HepG2 (cell line): Measurements from ENCODE around the gene ZNF605. TPM values are rescaled to one million over a fixed set of nuclear protein-coding genes. Genes with fewer than 3 reads are reported as not detected.
A peak's percentile ranks its signal among the peaks of the same experiment; 100 is the strongest.

Experiments
- ARNT2 ChIP-seq: sonication (generic); formaldehyde crosslinking; IDR thresholded peaks from 2 replicates; pipeline ENCODE4 v1.8.0; 2022; ENCODE audit warnings: mild to moderate bottlenecking, low read depth, missing genetic modification reagents, moderate library complexity
- CBFB ChIP-seq: sonication (generic); formaldehyde crosslinking; IDR thresholded peaks from 2 replicates; pipeline ENCODE4 v1.4.0; 2020; ENCODE audit warnings: missing genetic modification reagents
- DNMT3B ChIP-seq: conservative IDR thresholded peaks from 2 replicates; pipeline ENCODE4 v1.6.1; 2016; ENCODE audit warnings: missing biosample characterization, control low read depth
- HMGXB3 ChIP-seq: sonication (generic); formaldehyde crosslinking; IDR thresholded peaks from 2 replicates; pipeline ENCODE4 v1.4.0; 2020; ENCODE audit warnings: missing genetic modification reagents, borderline replicate concordance
- HOXA5 ChIP-seq: sonication (generic); formaldehyde crosslinking; IDR thresholded peaks from 2 replicates; pipeline ENCODE4 v1.4.0; 2020; ENCODE audit warnings: missing genetic modification reagents
- MTA1 ChIP-seq: sonication (generic); formaldehyde crosslinking; IDR thresholded peaks from 2 replicates; pipeline ENCODE4 v1.4.0; 2020; ENCODE audit warnings: missing genetic modification reagents, mild to moderate bottlenecking, borderline replicate concordance
- PATZ1 ChIP-seq: sonication (generic); formaldehyde crosslinking; IDR thresholded peaks from 2 replicates; pipeline ENCODE4 v1.4.0; 2020; ENCODE audit warnings: missing genetic modification reagents
- PHF5A ChIP-seq: IDR thresholded peaks from one replicate; pipeline ENCODE4 v1.6.1; 2018; ENCODE audit warnings: low read depth, missing genetic modification reagents; ENCODE audit not compliant: unreplicated experiment
- POLR2G ChIP-seq: fragments of 200-400 bp; formaldehyde crosslinking; IDR thresholded peaks from 2 replicates; pipeline ENCODE4 v1.6.1; 2018; ENCODE audit warnings: mild to moderate bottlenecking, low read depth, low read length, moderate library complexity
- REPIN1 ChIP-seq: sonication (generic); formaldehyde crosslinking; IDR thresholded peaks from 2 replicates; pipeline ENCODE4 v1.8.0; 2022; ENCODE audit warnings: missing genetic modification reagents, low read depth, mild to moderate bottlenecking, borderline replicate concordance
- SAFB2 ChIP-seq: sonication (generic); formaldehyde crosslinking; IDR thresholded peaks from 2 replicates; pipeline ENCODE4 v1.5.1; 2020; ENCODE audit warnings: missing genetic modification reagents, low read depth, mild to moderate bottlenecking, borderline replicate concordance
- ZIK1 ChIP-seq: sonication (generic); formaldehyde crosslinking; IDR thresholded peaks from 2 replicates; pipeline ENCODE4 v1.5.0; 2020; ENCODE audit warnings: mild to moderate bottlenecking, low read depth, missing genetic modification reagents, borderline replicate concordance
- ZNF225 ChIP-seq: sonication (generic); formaldehyde crosslinking; IDR thresholded peaks from 2 replicates; pipeline ENCODE4 v1.4.0; 2020; ENCODE audit warnings: mild to moderate bottlenecking, missing genetic modification reagents
- ZNF430 ChIP-seq: sonication (generic); formaldehyde crosslinking; IDR thresholded peaks from 2 replicates; pipeline ENCODE4 v1.9.0; 2021; ENCODE audit warnings: mild to moderate bottlenecking, missing genetic modification reagents
- ZNF782 ChIP-seq: sonication (generic); formaldehyde crosslinking; IDR thresholded peaks from 2 replicates; pipeline ENCODE4 v1.4.0; 2020; ENCODE audit warnings: missing genetic modification reagents, mild to moderate bottlenecking, borderline replicate concordance
- ZNF879 ChIP-seq: sonication (generic); formaldehyde crosslinking; IDR thresholded peaks from 2 replicates; pipeline ENCODE4 v1.8.1; 2023; ENCODE audit warnings: missing genetic modification reagents
- polyA plus RNA-seq, 8 experiments: library from polyadenylated mRNA; depleted of rRNA in 3 of 8; stranded (reverse) in 7 of 8; unstranded in 1 of 8; fragments of >200 nt; fragmentation: Illumina TruSeq in 4 of 8; extraction: Trizol in 4 of 8; gene quantifications; 2 replicates each; pipeline versions ENCODE4 v1.2.1 to v1.2.3, GENCODE V29; 2011 to 2016; ENCODE audit warnings: low read depth in 4 of 8, missing spikeins in 1 of 8, mixed read lengths in 1 of 8; ENCODE audit not compliant: insufficient read depth in 1 of 8
- total RNA-seq, 5 experiments: library from RNA; depleted of rRNA; stranded (reverse); fragments of >200 nt; fragmentation: Illumina TruSeq; extraction: Trizol; gene quantifications; 2 replicates each; pipeline ENCODE4 v1.2.3, GENCODE V29; 2016; ENCODE audit warnings: low read depth in 1 of 5

The ZNF605 gene
- total and polyA plus RNA-seq, 2 of the 13 experiments (the other 11 are each of a cell fraction or from before 2014, with no cell fraction given) = 6.7 to 6.8 TPM

- TF ChIP-seq HMGXB3 (CRISPR knock-in tag) (0 out of 2 replicates have a peak, but pooled peaks have one; percentile 82), ARNT2 (CRISPR knock-in tag) (peak; percentile 71), SAFB2 (CRISPR knock-in tag) (peak; percentile 61; the same call in 1 of the 2 replicates), REPIN1 (CRISPR knock-in tag) (peak; percentile 27; the same call in 1 of the 2 replicates), PATZ1 (CRISPR knock-in tag) (no peak), ZNF782 (CRISPR knock-in tag) (peak; percentile 69; the same call in 1 of the 2 replicates), ZNF430 (peak; percentile 53; the same call in 1 of the 2 replicates), ZNF225 (CRISPR knock-in tag) (no peak), ZIK1 (CRISPR knock-in tag) (0 out of 2 replicates have a peak, but pooled peaks have one; percentile 46), ZNF879 (CRISPR knock-in tag) (0 out of 2 replicates have a peak, but pooled peaks have one; percentile 41), PHF5A (CRISPR knock-in tag) (peak; percentile 23), POLR2G (peak; percentile 90), HOXA5 (CRISPR knock-in tag) (0 out of 2 replicates have a peak, but pooled peaks have one; percentile 35), MTA1 (CRISPR knock-in tag) (peak; percentile 75; the same call in 1 of the 2 replicates), DNMT3B (no peak), CBFB (peak; percentile 92)
Observed at GRCh38 chr12:132887513-132888351, 68.4 kb downstream of the ZNF605 start, which contains the start of gene CHFR (continued).
